ENCODE results near the gene ZNF568. TPM values are rescaled to one million over a fixed set of nuclear protein-coding genes. Genes with fewer than 3 reads are reported as not detected.

The ZNF568 gene
- total and polyA plus RNA-seq, 2 experiments from 2014 or later, result 2.5 to 8.9 TPM

GRCh38 chr19:36972571-36972970 lies 56.4 kb downstream of the ZNF568 start:
- no peak overlapping the region for H2AFZ ChIP-seq
- WGBS (ENCODE audit: low lambda C conversion rate, missing lambda C conversion rate), result 93% methylated on average over 25 of the region's 25 CpGs
- no peaks in the 10 kb centered on the region for H3K9me2 ChIP-seq (replicated peaks; ENCODE audit: insufficient read depth)
- no peak for TF ChIP-seq EZH2phosphoT487 (IDR thresholded peaks at IDR 0.05; ENCODE audit: low read depth, severe bottlenecking, unreplicated experiment)
- no peak for TF ChIP-seq EZH2 (IDR thresholded peaks at IDR 0.05; ENCODE audit: borderline replicate concordance)
- no peak for TF ChIP-seq CTCF (IDR thresholded peaks at IDR 0.05; ENCODE audit: poor library complexity)
- H3K27me3 ChIP-seq, result no peaks in the 10 kb centered on the region
- DNase-seq (ENCODE audit: low spot score), result no peak
- no peaks in the 10 kb centered on the region for H3K4me1 ChIP-seq (ENCODE audit: insufficient read depth)
- no peaks in the 10 kb centered on the region for H3K36me3 ChIP-seq (replicated peaks; ENCODE audit: insufficient read depth, low read depth)
- H3K79me2 ChIP-seq, result no peaks in the 10 kb centered on the region
- no peaks in the 10 kb centered on the region for H4K20me1 ChIP-seq (ENCODE audit: insufficient read depth, poor library complexity, severe bottlenecking)
- no peak overlapping the region for H3K4me3 ChIP-seq
- no peak overlapping the region for H3K4me2 ChIP-seq
- no peaks in the 10 kb centered on the region for H3K9me3 ChIP-seq (ENCODE audit: low read depth)
- no peak overlapping the region for H3K27ac ChIP-seq

GRCh38 chr19:36973021-36973843 lies 57.1 kb downstream of the ZNF568 start:
- H3K9me3 ChIP-seq (ENCODE audit: low read depth), result no peaks in the 10 kb centered on the region
- no peak for DNase-seq (ENCODE audit: low spot score)
- no peaks in the 10 kb centered on the region for H3K9me2 ChIP-seq (replicated peaks; ENCODE audit: insufficient read depth)
- H3K4me1 ChIP-seq (ENCODE audit: insufficient read depth), result no peaks in the 10 kb centered on the region
- 94% methylated on average over 55 of the region's 56 CpGs for WGBS (ENCODE audit: low lambda C conversion rate, missing lambda C conversion rate)
- H3K79me2 ChIP-seq, result no peaks in the 10 kb centered on the region
- no peak overlapping the region for H3K4me2 ChIP-seq
- no peaks in the 10 kb centered on the region for H3K27me3 ChIP-seq
- no peaks in the 10 kb centered on the region for H3K36me3 ChIP-seq (replicated peaks; ENCODE audit: insufficient read depth, low read depth)
- no peak overlapping the region for H3K4me3 ChIP-seq
- no peaks in the 10 kb centered on the region for H4K20me1 ChIP-seq (ENCODE audit: insufficient read depth, poor library complexity, severe bottlenecking)
- no peak overlapping the region for H2AFZ ChIP-seq
- H3K27ac ChIP-seq, result no peak overlapping the region
- TF ChIP-seq EZH2 (IDR thresholded peaks at IDR 0.05; ENCODE audit: borderline replicate concordance), result no peak
- TF ChIP-seq EZH2phosphoT487 (IDR thresholded peaks at IDR 0.05; ENCODE audit: low read depth, severe bottlenecking, unreplicated experiment), result no peak
- no peak for TF ChIP-seq CTCF (IDR thresholded peaks at IDR 0.05; ENCODE audit: poor library complexity)

- Histone ChIP-seq H3K9me3 (ENCODE audit: low read depth) (no peaks in the 10 kb centered on the region), H3K27me3 (no peaks in the 10 kb centered on the region), H3K36me3 (replicated peaks; ENCODE audit: insufficient read depth, low read depth) (no peaks in the 10 kb centered on the region), H3K4me1 (ENCODE audit: insufficient read depth) (no peaks in the 10 kb centered on the region), H3K27ac (no peak overlapping the region), H3K79me2 (no peaks in the 10 kb centered on the region), H4K20me1 (ENCODE audit: insufficient read depth, poor library complexity, severe bottlenecking) (no peaks in the 10 kb centered on the region), H3K4me2 (no peak overlapping the region), H3K4me3 (no peak overlapping the region), H3K9me2 (replicated peaks; ENCODE audit: insufficient read depth) (no peaks in the 10 kb centered on the region), H2AFZ (no peak overlapping the region)
- no peak for DNase-seq (ENCODE audit: low spot score)
- WGBS (ENCODE audit: low lambda C conversion rate, missing lambda C conversion rate), result 83% methylated on average over 6 of the region's 6 CpGs
- TF ChIP-seq EZH2phosphoT487 (IDR thresholded peaks at IDR 0.05; ENCODE audit: low read depth, severe bottlenecking, unreplicated experiment), result no peak
- TF ChIP-seq CTCF (IDR thresholded peaks at IDR 0.05; ENCODE audit: poor library complexity), result no peak
- no peak for TF ChIP-seq EZH2 (IDR thresholded peaks at IDR 0.05; ENCODE audit: borderline replicate concordance)
These were observed 57.7 kb downstream of the ZNF568 start for GRCh38 chr19:36973844-36974195.

Data from hepatocyte (in vitro differentiated cells).